ENCODE data around the gene TOMM40L.

TOMM40L gene

GRCh38 chr1:161197560-161198193 is 28.2 kb upstream of the TOMM40L start:
- DNase-seq (ENCODE audit: low read depth), result no peak

- DNase-seq (ENCODE audit: low read depth), result no peak
Measured at GRCh38 chr1:161198194-161198896, 27.5 kb upstream of the TOMM40L start.

- DNase-seq (ENCODE audit: low read depth), result no peak
Measured at GRCh38 chr1:161198897-161199431, 26.9 kb upstream of the TOMM40L start, which contains the start of gene ADAMTS4. Gene ADAMTS4 (minus strand): TSS chr1:161199054. CDS start chr1:161198627, 427 bp downstream.

- no peak for DNase-seq (ENCODE audit: low read depth)
Measured at GRCh38 chr1:161199506-161200139, 26.2 kb upstream of the TOMM40L start.

- no peak for DNase-seq (ENCODE audit: low read depth)
Measured at GRCh38 chr1:161200421-161200991, 25.4 kb upstream of the TOMM40L start.

DNA sequence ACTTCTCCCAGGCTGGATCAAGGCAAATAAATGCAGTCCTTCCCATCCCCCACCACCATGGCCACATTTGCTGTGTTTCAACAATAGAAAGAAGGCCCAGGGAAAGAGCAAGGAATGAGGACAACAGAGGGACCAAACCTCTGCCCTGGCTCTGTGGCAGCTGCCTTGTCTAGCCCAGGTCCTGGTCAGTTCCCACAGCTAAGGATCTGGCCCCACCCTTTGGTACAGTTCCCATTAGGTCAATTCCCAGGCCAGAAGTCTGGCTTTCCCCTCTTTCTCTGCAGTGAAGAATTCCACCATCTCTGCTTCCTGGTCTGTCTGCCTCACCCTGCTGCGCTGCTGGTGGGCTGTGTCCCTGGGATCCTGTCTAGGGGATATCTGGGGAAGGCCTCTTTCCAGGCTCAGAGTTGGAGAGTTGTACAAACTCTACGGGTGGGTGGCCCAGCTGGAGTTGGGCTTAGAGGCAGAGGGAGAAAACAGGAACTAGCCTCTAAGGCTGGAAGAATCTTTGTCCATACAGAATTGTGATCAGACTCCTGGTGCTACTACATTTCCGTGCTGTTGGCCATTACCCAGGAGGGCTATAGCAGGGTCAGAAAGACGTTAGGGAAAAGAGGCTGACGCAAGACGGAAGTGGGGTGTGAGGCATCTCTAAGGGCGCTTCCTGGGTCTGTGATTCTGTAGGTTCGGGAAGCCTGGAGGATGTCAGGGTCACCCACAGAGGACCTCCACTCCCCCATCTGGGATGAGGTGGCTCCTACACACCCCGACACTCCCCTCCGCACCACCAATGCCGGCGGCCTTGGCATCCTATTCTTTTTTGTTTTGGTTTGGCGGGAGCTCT is 24.6 kb upstream of the TOMM40L start:
- DNase-seq (ENCODE audit: low read depth), result no peak

GRCh38 chr1:161201836-161202712 is 23.8 kb upstream of the TOMM40L start, which contains the start of gene NDUFS2:
Gene NDUFS2 (plus strand): TSS chr1:161202367. CDS start chr1:161202386, 19 bp downstream.
- peak; percentile 88 for DNase-seq (ENCODE audit: low read depth)

- DNase-seq (ENCODE audit: low read depth), result no peak
Measured at GRCh38 chr1:161206411-161207140, 19.3 kb upstream of the TOMM40L start.

DNA sequence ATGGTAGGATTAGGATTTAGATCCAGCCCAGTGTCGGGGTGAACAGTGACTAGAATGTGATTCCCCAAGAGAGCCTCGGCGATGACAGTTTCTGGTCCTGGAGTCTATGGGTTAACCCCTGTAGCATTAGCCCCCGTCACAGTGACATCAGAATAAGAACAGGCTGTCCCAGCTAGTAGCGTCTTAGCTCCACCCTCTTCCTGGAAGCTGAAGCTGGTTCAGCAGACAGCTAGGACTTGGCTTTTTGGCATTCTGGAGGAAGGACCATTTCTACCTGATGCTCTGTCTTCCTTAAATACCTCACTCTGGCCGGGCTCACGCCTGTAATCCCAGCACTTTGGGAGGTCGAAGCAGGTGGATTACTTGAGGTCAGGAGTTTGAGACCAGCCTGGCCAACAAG is 18.7 kb upstream of the TOMM40L start:
- no peak for DNase-seq (ENCODE audit: low read depth)

- peak; percentile 59 for DNase-seq (ENCODE audit: low read depth)
Measured at GRCh38 chr1:161209790-161210409, 16.0 kb upstream of the TOMM40L start.

- DNase-seq (ENCODE audit: low read depth), result no peak
Measured at GRCh38 chr1:161214369-161214768, 11.5 kb upstream of the TOMM40L start.

DNA sequence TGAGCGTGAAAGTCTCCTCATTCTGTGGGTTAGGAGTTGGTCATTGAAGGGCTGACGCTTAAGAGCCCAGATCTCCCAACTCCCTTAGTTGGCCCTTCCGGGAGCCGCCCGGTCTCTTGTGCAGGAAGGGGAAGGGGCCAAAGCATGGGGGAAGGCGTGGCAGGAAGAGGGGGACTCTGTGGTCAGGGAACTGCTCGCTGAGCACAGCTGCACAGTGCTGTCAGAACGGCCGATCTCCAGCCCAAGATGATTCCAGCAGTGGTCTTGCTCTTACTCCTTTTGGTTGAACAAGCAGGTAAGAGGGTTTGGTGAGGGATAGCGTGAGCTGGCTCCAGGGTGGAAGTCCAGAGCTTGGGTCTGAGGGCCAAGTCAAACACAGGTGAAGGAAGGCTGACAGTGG is 10.8 kb upstream of the TOMM40L start, which contains the start of gene FCER1G:
Gene FCER1G (plus strand): TSS at position 220 of the 400 bp plus-strand sequence. CDS start 27 bp downstream, at position 247.
- no peak for DNase-seq (ENCODE audit: low read depth)

- DNase-seq (ENCODE audit: low read depth), result no peak
Measured at GRCh38 chr1:161216945-161217712, 8.7 kb upstream of the TOMM40L start.

DNA sequence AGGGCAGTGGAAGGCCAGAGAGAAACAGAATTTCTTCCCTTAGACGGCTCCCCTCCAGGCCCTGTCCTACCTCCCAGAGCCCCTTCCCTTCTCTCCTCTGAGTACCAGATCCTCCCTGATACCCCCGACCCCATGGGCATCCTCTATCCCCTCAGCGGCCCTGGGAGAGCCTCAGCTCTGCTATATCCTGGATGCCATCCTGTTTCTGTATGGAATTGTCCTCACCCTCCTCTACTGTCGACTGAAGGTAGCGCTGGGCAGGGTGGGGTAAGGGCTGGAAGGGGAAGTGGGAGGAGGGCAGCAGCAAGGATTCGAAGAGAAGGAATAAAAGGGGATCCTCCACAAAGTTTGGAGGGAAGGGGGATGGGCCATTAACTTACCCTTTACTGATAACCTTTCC is 8.0 kb upstream of the TOMM40L start:
- no peak for DNase-seq (ENCODE audit: low read depth)

GRCh38 chr1:161218301-161219077 is 7.4 kb upstream of the TOMM40L start:
- no peak for DNase-seq (ENCODE audit: low read depth)

- no peak for DNase-seq (ENCODE audit: low read depth)
Measured at GRCh38 chr1:161219078-161219892, 6.6 kb upstream of the TOMM40L start.

- DNase-seq (ENCODE audit: low read depth), result no peak
Measured at GRCh38 chr1:161220002-161220401, 5.9 kb upstream of the TOMM40L start.

Measured in activated T-cell treated with anti-CD3 and anti-CD28 coated beads for 1 hour (primary cell).